ENCODE data around the gene YIF1A.
A peak's percentile ranks its signal among the peaks of the same experiment; 100 is the strongest.
"Not testable (repeated sequence)": the region's sequence is repeated elsewhere in the genome, so short reads cannot be mapped to it uniquely, and the experiment has no call there.

YIF1A gene

DNA sequence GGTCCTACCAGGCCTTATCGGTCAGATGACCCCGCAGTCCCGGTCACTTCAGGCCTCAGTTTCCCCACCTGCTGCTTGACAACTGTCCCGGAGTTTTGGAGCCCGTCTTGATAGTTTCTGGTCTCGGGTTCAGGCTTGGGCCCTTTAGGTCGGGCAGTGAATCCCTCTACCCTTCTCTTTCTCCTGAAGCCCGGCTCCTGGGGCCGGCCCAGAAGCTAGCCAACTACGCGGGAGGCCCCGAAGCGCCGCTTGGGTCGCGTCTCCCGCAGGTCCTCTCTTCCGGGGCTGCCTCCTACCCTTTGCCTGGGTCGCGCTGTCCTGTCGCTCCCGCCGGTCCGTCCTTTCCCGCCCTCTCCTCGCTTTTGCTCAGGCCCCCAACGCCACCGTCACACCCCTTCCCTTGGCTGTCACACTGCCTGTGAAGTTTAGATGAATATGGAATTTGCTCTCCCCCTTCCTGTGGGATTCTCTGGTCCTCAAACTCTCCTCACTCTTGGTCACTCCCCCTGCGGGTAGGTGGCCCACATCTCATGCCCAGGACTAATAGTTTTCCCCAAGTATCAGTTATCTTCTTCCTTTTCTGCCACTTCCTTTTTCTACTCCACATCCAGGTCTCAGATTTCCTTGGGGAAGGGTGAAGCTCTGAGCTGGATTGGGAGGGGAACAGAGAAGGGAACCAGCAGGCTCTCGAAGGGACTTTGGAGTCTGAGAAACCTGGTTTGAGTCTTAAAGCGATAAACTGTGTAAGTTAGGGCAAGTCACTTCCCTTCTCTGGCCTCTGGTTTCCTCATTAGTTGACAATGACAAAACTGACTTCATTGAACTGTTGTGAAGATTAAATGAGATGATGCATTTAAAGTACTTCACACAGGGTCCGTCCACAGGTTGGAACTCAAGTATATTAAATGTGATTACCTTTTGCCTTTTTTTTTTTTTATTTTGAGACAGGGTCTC lies 19.7 kb downstream of the YIF1A start:
- peak; percentile 51 for DNase-seq (ENCODE audit: low read depth)

DNA sequence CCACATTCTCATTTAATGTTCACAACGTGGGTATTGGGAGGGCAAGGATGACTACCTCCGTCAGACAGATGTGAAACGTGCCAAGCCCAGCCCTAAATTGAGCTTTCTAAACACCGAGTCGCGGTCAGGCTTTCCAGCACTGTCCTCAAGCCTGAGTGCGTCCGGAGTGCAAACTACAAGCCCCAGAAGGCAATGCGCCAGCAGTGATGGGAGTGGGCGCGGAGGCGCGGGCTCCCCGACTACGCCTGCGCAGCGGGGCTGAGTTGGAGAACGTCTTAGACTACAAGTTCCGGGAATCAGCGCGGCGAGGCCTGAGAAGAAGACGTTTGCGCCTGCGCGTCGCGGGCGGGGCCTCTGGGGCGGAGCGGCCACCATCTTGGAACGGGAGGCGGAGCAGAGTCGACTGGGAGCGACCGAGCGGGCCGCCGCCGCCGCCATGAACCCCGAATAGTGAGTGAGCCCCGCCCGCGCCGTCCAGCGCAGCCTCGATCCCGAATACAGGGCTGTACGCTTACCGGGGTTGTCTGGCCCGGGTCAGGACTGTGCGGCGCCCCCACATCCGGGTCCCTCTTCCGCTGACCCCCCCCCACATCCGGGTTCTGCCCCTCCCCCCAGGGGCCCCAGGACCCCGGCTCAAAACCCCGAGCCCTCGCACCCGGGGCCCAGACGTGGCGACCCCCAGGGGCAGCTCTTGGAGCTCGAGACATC lies 20.5 kb downstream of the YIF1A start, which contains the start of gene RAB1B:
Gene RAB1B, plus strand, starts transcription at position 396 of the 708 bp plus-strand sequence. Its CDS starts 41 bp downstream, at position 437.
- DNase-seq (ENCODE audit: low read depth): peak; percentile 99

- DNase-seq (ENCODE audit: low read depth): peak; percentile 47
Observed at GRCh38 chr11:66267379-66268243, 21.3 kb downstream of the YIF1A start.

DNA sequence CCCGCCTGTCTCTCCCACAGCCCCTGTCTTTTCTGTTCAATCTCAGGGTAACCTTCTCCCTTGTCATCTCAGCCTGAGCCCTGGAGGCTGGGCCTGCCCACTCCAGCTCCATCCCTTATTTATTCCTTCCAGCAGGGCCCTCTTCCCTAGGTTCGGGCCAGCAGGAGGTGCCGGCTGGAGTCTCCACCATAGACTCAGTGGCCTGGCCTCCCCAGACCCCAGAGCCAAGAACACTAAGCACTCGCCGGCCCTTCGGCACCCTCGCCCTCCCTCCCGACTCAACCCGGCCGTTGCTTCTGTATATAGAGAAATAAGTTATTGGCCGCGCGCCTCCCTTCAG lies 21.9 kb downstream of the YIF1A start:
- no peak for DNase-seq (ENCODE audit: low read depth)

DNA sequence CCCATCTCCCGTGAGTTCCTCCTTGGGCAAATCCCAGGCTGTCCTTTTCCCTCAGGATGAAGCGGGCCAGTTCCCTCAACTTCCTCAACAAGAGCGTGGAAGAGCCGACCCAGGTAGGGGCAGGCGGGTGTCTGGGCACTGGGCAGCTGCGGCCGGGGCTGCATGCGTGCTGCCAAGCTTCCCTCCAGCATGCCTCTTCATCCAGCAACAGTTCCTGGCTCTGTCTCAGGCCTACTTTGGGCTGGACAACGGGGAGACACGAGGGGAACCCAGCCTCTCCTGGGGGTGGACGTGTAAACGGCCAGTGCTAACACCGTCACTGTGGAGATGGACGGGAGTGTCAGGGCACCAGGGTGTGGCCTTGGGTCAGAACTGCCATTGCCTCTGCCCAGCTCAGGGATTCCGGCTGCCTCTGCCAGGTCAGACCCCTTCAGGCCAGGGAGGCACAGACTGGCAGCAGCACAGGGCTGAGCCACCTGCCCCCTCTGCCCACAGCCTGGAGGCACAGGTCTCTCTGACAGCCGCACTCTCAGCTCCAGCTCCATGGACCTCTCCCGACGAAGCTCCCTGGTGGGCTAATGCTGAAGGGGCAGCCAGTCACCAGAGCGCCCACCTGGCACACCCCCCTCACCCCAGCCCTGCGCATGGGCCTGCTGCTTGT lies 22.4 kb downstream of the YIF1A start:
- DNase-seq (ENCODE audit: low read depth): no peak

DNA sequence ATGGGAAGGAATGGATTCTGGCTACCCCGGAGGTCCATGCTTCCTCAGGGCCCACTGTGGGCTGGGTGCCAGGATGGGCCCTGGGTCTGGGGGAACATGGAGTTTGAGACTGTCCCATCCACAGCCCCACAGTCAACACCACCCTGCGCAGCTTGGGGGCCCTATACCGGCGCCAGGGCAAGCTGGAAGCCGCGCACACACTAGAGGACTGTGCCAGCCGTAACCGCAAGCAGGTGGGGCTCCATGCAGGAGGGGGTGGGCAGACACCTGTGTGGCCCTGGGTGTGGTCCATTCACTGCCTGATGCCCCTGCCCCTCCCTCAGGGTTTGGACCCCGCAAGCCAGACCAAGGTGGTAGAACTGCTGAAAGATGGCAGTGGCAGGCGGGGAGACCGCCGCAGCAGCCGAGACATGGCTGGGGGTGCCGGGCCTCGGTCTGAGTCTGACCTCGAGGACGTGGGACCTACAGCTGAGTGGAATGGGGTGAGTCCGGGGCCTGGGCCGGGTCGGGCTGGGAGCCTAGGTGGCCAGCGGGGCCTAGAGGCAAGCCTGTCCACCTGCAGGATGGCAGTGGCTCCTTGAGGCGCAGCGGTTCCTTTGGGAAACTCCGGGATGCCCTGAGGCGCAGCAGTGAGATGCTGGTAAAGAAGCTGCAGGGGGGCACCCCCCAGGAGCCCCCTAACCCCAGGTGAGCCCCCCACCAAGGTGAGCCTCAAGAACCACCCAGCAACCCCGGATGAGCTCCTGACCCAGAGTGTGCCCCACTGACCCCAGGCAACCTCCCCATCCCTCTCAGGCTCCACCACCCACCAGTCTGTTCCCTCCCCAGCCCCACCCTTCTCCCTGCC lies 23.2 kb downstream of the YIF1A start:
- DNase-seq (ENCODE audit: low read depth): no peak

DNA sequence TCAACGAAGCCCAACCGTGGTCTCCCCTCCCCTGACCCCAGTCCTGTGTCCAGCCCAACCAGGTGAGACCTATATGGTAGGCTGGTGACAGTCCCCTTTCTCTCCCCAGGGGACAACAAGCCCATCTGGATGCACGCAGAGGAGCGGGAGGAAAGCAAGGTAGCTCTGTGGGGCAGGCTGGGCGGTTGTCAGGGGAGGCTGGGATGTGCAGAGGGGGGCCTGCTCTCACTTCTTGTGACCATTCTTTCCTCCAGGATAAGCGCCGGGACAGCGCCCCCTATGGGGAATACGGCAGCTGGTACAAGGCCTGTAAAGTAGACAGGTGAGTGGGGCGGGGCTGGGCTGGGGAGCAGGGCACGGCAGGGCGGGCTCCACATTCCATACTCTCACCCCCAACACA lies 24.0 kb downstream of the YIF1A start:
- DNase-seq (ENCODE audit: low read depth): no peak

DNA sequence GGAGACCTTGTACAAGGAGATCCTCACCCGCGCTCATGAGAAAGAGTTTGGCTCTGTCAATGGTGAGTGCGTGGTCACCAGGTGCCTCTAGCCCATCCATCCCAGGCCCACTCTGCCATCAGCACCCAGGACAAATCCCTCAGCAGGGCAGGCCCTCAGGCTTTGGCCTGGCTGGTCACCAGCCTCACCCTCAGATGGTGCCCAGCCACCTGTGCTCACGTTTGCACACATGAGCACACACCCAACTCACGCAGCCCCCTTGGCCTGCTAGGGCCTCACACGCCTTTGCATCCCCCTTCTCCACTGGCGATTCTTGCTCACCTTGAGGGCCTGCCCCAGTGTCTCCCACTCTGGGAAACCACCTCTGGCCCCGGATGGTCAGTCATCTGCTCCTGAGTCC lies 24.6 kb downstream of the YIF1A start:
- DNase-seq (ENCODE audit: low read depth): no peak

GRCh38 chr11:66263785-66264184 lies 25.2 kb downstream of the YIF1A start:
- DNase-seq (ENCODE audit: low read depth): no peak

DNA sequence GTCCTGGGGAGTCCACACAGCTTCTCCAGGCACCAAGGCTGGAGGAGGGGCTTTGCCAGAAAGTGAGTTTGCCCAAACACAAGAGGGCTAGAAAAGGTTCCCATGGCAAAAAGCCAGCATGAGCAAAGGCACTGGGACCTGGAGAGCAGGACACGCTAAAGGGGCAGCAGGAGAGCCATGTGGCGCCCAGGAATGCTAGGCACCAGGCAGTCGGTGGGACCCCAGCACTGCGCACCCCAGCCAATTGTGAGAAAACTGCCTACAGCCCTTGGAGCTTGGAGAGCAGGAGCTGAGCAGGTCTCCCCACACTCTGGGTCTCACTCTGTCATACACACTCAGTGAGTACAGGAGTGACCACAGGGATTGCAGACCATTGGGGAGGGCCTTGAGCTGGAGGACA lies 25.7 kb downstream of the YIF1A start:
- DNase-seq (ENCODE audit: low read depth): no peak

DNA sequence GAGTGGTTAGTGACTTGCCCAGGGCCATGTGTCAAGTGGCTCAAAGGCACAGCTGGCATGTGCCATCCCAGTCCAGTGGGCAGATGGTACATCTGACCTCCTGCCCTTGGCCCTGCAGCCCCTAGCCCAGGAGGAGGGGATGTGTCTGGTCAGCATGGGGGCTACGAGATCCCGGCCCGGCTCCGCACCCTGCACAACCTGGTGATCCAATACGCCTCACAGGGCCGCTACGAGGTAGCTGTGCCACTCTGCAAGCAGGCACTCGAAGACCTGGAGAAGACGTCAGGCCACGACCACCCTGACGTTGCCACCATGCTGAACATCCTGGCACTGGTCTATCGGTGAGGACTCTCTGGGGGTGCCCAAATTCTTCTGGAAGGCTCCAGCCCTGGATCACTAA lies 26.2 kb downstream of the YIF1A start:
- no peak for DNase-seq (ENCODE audit: low read depth)

- no peak for DNase-seq (ENCODE audit: low read depth)
Observed at GRCh38 chr11:66262191-66262590, 26.8 kb downstream of the YIF1A start.

- no peak for DNase-seq (ENCODE audit: low read depth)
Observed at GRCh38 chr11:66261578-66261977, 27.4 kb downstream of the YIF1A start.

DNA sequence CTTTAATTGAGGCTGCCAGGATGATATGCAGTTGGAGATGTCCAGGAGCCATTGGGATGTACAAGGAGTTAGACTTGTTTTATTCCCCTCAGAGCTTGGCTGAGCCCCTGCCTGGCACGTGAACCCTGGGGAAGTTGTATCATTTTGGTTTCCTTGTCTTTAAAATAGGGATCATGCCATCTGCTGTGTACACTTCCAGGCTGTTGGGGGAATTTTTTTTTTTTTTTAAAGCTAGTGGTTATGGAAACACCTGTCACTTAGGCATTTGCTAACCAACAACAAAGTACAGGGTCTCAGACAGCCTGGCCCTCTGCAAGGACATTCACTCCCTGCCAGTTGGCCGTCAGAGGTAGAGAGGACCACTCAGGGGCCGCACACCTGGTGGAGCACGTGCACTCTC lies 29.0 kb downstream of the YIF1A start:
- DNase-seq (ENCODE audit: low read depth): no peak

GRCh38 chr11:66259225-66259624 lies 29.7 kb downstream of the YIF1A start:
- DNase-seq (ENCODE audit: low read depth): no peak

DNA sequence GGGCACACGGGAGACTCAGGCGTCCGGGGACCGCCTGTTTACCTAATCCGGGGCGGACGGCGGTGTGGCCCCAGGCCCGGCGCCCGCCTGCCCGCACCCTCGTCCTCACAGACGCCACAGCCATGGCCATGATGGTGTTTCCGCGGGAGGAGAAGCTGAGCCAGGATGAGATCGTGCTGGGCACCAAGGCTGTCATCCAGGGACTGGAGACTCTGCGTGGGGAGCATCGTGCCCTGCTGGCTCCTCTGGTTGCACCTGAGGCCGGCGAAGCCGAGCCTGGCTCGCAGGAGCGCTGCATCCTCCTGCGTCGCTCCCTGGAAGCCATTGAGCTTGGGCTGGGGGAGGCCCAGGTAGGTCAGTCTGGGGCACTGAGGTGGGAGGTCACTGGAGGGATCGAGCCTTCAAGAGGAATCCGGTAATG lies 30.5 kb downstream of the YIF1A start:
- DNase-seq (ENCODE audit: low read depth): no peak

DNA sequence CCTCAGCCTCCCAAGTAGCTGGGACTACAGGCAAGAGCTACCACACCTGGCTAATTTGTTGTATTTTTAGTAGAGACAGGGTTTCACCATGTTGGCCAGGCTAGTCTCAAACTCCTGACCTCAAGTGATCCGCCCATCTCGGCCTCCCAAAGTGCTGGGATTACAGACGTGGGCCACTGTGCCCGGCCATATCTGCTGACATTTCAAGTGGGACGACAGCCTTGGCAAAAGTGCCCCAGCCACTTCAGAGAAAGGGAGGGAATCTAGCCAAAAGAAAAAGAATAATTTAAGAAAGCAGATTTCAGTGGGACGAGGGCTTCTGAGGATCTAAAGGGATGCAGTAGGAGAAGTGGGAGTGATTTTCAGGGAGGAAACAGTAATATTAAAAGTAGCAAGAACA lies 35.9 kb downstream of the YIF1A start:
- DNase-seq (ENCODE audit: low read depth): not testable (repeated sequence)

DNA sequence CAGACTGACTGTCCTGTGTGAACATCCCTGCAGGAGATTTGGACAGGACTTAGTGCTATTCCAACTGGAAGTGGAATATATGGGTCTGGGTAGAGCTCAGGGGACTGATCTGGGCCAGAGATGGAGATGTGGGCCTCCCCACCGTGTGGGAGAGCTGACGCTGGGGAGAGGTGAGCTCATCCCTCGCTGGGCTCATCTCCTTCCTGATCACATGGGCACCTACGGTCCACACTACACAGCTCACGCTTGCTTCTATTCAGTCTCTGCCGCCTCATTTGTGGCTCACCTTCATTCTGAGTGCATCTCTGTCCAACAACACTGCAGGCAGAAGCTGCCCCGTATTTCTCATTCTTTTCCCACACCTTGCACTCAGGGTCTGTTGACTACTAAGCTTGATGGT lies 37.1 kb downstream of the YIF1A start:
- no peak for DNase-seq (ENCODE audit: low read depth)

DNA sequence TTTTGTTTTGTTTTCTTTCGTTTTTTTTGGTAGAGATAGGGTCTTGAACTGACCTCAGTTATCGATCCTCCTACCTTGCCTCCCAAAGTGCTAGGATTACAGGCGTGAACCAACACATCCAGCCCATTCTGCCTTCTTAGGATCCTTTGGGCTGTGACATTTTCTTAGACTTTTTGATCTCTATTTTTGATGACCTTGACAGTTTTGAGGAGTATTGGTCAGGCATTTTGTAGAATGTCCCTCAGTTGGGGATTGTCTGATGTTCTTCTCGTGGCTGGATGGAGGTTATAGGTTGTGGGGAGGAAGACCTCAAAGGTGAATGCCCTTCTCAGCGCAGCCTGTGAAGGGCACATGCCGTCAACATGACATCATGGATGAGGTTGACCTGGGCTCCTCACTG lies 40.0 kb downstream of the YIF1A start:
- no peak for DNase-seq (ENCODE audit: low read depth)

DNA sequence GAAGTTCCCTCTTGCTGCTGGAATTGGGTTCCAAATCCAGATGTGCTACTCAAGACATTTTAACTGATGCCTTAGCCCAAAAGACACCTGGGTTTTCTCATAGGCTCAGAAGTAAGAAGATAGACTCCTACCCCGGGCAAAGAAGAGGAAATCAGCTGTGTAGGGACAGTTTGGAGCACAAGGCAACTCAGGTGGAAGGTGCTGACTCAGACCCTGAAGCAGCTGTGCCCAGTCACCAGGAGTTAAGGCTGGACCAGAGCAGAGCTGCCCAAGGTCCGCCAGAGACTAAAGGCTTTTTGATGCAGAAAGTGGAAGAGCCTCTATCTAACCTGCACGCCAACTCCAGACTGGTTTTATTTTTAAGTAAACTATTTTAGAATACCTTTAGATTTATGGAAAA lies 41.1 kb downstream of the YIF1A start:
- no peak for DNase-seq (ENCODE audit: low read depth)

GRCh38 chr11:66247295-66247694 lies 41.6 kb downstream of the YIF1A start:
- no peak for DNase-seq (ENCODE audit: low read depth)

All from HS-27A (cell line).